Prostate gland (tissue), 2 donors: ENCODE results near the gene PKLR. TPM values are rescaled to one million over a fixed set of nuclear protein-coding genes. Genes with fewer than 3 reads are reported as not detected.

Experiments
- DNase-seq: peaks from one replicate; pipeline ENCODE4 v3.0.0-alpha.2; 2019; ENCODE audit warnings: low spot score
- H3K27ac ChIP-seq, 2 donors: fragments of 200-600 bp; sonication (generic); 2 replicates each; pipeline ENCODE4 v1.5.1; 2017 to 2019
- H3K27me3 ChIP-seq: fragments of 200-600 bp; sonication (generic); replicated peaks from 2 replicates; pipeline ENCODE4 v1.5.1; 2019; ENCODE audit not compliant: insufficient read depth
- H3K36me3 ChIP-seq, 2 donors: fragments of 200-600 bp; sonication (generic); 1 replicate in 1 of 2; 2 replicates in 1 of 2; pipeline versions ENCODE4 v1.5.1 to v1.8.1; 2017 to 2019
- H3K4me1 ChIP-seq: fragments of 200-600 bp; sonication (generic); replicated peaks from 2 replicates; pipeline ENCODE4 v1.5.1; 2019
- H3K4me3 ChIP-seq, 2 donors: fragments of 200-600 bp; sonication (generic); 2 replicates each; pipeline ENCODE4 v1.5.1; 2017 to 2019
- H3K9me3 ChIP-seq: fragments of 200-600 bp; sonication (generic); 2 replicates; pipeline ENCODE4 v1.5.1; 2017
- POLR2A ChIP-seq: fragments of 450-650 bp; IDR thresholded peaks from one replicate; pipeline ENCODE4 v1.6.1; 2016; ENCODE audit warnings: antibody characterized with exemption, mild to moderate bottlenecking
- POLR2AphosphoS5 ChIP-seq: sonication (generic); formaldehyde crosslinking; IDR thresholded peaks from one replicate; pipeline ENCODE4 v1.6.1; 2017; ENCODE audit warnings: antibody characterized with exemption
- WGBS: methylation state at CpG from one replicate; pipeline ENCODE4 v1.1.5; 2018; 5-methylcytosine and 5-hydroxymethylcytosine counted together
- intact Hi-C: fragments of 100-400 bp; cut with DNase I; formaldehyde crosslinking; loops from one replicate; pipeline ENCODE4 v1.14.2; 2022
- total RNA-seq, 2 donors: library from RNA; depleted of rRNA; stranded (reverse); fragments of >200 nt; gene quantifications; one replicate each; pipeline ENCODE4 v1.1.0, GENCODE V29; 2016
- TF ChIP-seq, protein P1 (sequence below), 4 experiments: fragments of 200-600 bp in 2 of 4; fragments of 450-650 bp in 2 of 4; sonication (generic) in 2 of 4; IDR thresholded peaks; 1 replicate in 3 of 4; 2 replicates in 1 of 4; pipeline ENCODE4 v1.5.1; 2016 to 2019; ENCODE audit warnings: antibody characterized with exemption in 4 of 4, mild to moderate bottlenecking in 2 of 4, moderate library complexity in 2 of 4

The PKLR gene
- total RNA-seq, 2 donors from 2014 or later = not detected

DNA sequence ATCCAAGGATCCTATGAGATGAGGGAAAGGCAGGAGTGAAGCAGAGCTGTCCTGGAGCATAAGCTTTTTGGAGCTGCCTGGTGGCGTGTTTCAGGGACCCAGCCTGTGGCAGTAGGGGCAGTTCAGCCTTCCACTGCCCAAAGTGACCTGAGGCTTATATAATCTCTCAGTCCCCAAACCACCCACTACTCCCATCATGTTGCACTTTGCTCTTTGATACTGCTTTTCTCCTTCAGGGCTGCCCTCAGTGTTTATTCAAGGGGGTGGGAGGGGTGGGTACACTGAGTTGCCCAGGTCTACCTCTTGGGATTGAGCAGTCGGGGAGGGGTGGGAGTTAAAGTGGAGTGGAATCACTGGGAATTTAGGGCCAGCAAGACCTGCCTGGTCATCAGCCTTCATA is 14.7 kb downstream of the PKLR start:
- Histone ChIP-seq H3K4me1 (no peaks in the 10 kb centered on the region), H3K9me3 (no peaks in the 10 kb centered on the region), H3K27ac (no peak overlapping the region), H3K27me3 (no peaks in the 10 kb centered on the region), H3K4me3 (no peak overlapping the region), H3K36me3 (no peaks in the 10 kb centered on the region)
- WGBS = 92% methylated on average over 2 of the region's 2 CpGs
- DNase-seq = no peak
- intact Hi-C loops = no loop called here
- TF ChIP-seq POLR2AphosphoS5 = no peak
- TF ChIP-seq, protein P1, sequence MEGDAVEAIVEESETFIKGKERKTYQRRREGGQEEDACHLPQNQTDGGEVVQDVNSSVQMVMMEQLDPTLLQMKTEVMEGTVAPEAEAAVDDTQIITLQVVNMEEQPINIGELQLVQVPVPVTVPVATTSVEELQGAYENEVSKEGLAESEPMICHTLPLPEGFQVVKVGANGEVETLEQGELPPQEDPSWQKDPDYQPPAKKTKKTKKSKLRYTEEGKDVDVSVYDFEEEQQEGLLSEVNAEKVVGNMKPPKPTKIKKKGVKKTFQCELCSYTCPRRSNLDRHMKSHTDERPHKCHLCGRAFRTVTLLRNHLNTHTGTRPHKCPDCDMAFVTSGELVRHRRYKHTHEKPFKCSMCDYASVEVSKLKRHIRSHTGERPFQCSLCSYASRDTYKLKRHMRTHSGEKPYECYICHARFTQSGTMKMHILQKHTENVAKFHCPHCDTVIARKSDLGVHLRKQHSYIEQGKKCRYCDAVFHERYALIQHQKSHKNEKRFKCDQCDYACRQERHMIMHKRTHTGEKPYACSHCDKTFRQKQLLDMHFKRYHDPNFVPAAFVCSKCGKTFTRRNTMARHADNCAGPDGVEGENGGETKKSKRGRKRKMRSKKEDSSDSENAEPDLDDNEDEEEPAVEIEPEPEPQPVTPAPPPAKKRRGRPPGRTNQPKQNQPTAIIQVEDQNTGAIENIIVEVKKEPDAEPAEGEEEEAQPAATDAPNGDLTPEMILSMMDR (IDR thresholded peaks at IDR 0.05) = no peak
- TF ChIP-seq POLR2A = no peak

DNA sequence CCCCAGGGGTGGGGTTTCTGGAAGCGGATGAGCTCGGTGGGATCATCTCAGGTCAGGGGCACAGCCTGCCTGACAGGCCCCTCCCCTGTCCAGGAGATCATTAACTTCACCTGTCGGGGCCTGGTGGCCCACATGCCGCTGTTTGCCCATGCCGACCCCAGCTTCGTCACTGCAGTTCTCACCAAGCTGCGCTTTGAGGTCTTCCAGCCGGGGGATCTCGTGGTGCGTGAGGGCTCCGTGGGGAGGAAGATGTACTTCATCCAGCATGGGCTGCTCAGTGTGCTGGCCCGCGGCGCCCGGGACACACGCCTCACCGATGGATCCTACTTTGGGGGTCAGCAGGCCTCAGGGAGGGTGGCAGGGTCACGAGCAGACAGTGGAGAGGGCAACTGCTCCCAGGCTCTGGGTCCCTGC is 15.6 kb downstream of the PKLR start:
- Histone ChIP-seq H3K9me3 (no peaks in the 10 kb centered on the region), H3K4me1 (no peaks in the 10 kb centered on the region), H3K36me3 (no peaks in the 10 kb centered on the region), H3K27me3 (no peaks in the 10 kb centered on the region), H3K27ac (no peak overlapping the region), H3K4me3 (no peak overlapping the region)
- WGBS = 88% methylated on average over 18 of the region's 18 CpGs
- TF ChIP-seq POLR2A (no peak), POLR2AphosphoS5 (no peak)
- TF ChIP-seq, protein P1 (IDR thresholded peaks at IDR 0.05) = no peak
- no peak for DNase-seq
- intact Hi-C loops = no loop called here

DNA sequence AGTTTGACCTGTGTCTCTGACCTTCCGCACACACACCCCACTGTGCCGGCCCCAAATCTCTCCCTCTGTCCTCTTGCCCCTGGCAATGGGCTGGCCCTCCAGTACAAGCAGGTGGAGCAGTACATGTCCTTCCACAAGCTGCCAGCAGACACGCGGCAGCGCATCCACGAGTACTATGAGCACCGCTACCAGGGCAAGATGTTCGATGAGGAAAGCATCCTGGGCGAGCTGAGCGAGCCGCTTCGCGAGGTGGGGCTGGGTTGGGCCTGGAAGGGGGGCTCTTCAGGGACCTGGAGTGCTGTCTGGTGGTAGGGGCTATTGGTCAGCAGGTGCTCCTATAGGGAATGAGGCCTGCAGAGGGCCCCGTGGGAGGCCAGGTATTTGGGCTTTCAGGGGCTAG is 16.2 kb downstream of the PKLR start:
- no peak for DNase-seq
- intact Hi-C loops = no loop called here
- TF ChIP-seq, protein P1 (IDR thresholded peaks at IDR 0.05) = no peak
- TF ChIP-seq POLR2AphosphoS5 (no peak), POLR2A (no peak)
- no peaks in the 10 kb centered on the region for H3K27me3 ChIP-seq
- no peaks in the 10 kb centered on the region for H3K9me3 ChIP-seq
- WGBS = 89% methylated on average over 14 of the region's 14 CpGs
- no peak overlapping the region for H3K4me3 ChIP-seq
- H3K36me3 ChIP-seq = no peaks in the 10 kb centered on the region
- H3K27ac ChIP-seq = no peak overlapping the region
- H3K4me1 ChIP-seq = no peaks in the 10 kb centered on the region

DNA sequence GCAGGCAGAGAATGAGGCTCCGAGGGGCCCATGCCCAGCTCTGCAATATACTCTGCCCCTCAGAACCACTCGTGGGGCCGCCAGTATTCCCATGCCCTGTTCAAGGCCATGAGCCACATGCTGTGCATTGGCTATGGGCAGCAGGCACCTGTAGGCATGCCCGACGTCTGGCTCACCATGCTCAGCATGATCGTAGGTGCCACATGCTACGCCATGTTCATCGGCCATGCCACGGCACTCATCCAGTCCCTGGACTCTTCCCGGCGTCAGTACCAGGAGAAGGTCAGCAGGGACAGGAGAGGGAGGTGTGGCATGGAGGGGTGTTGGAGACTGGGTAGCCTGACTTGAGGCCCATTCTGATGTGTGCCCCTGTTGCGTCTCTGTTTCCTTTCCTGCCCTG is 16.8 kb downstream of the PKLR start:
- Histone ChIP-seq H3K36me3 (no peaks in the 10 kb centered on the region), H3K4me3 (no peak overlapping the region), H3K27ac (no peak overlapping the region), H3K9me3 (no peaks in the 10 kb centered on the region), H3K4me1 (no peaks in the 10 kb centered on the region), H3K27me3 (no peaks in the 10 kb centered on the region)
- DNase-seq = no peak
- TF ChIP-seq, protein P1 (IDR thresholded peaks at IDR 0.05) = no peak
- TF ChIP-seq POLR2A (no peak), POLR2AphosphoS5 (no peak)
- intact Hi-C loops = no loop called here
- 93% methylated on average over 12 of the region's 12 CpGs for WGBS

DNA sequence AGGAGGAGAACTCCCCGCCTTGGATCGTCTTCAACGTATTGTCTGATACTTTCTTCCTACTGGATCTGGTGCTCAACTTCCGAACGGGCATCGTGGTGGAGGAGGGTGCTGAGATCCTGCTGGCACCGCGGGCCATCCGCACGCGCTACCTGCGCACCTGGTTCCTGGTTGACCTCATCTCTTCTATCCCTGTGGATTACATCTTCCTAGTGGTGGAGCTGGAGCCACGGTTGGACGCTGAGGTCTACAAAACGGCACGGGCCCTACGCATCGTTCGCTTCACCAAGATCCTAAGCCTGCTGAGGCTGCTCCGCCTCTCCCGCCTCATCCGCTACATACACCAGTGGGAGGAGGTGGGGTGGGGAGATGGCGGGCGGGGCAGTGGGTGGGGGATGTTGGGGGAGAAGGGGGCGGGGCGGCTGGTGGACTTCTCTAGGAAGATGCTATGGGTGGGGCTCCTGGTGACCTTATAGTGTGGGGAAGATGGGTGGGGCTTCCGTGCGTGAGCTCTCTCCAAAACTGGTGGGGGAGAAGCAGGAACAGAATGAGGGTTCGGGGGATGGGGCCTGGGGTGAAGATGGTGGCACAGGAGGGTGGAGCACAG is 18.6 kb downstream of the PKLR start:
- H3K9me3 ChIP-seq = no peaks in the 10 kb centered on the region
- H3K4me3 ChIP-seq = no peak overlapping the region
- no peaks in the 10 kb centered on the region for H3K36me3 ChIP-seq
- H3K27ac ChIP-seq = no peak overlapping the region
- 95% methylated on average over 29 of the region's 29 CpGs for WGBS
- DNase-seq = no peak
- intact Hi-C loops = no loop called here
- no peak for TF ChIP-seq POLR2AphosphoS5
- TF ChIP-seq, protein P1 (IDR thresholded peaks at IDR 0.05) = no peak
- TF ChIP-seq POLR2A = no peak
- H3K4me1 ChIP-seq = peaks cover 4% of the 10 kb centered on the region
- no peaks in the 10 kb centered on the region for H3K27me3 ChIP-seq
